GM21723 (cell line): ENCODE measurements around the gene EDEM2.
"Not testable (repeated sequence)": the region's sequence is repeated elsewhere in the genome, so short reads cannot be mapped to it uniquely, and the experiment has no call there.

ENCODE experiments used
- ATAC-seq: cut with Tn5 transposase; IDR thresholded peaks from one replicate; pipeline ENCODE4 v1.9.1; 2021; ENCODE audit warnings: mild to moderate bottlenecking, moderate library complexity; ENCODE audit not compliant: unreplicated experiment

EDEM2 gene

DNA sequence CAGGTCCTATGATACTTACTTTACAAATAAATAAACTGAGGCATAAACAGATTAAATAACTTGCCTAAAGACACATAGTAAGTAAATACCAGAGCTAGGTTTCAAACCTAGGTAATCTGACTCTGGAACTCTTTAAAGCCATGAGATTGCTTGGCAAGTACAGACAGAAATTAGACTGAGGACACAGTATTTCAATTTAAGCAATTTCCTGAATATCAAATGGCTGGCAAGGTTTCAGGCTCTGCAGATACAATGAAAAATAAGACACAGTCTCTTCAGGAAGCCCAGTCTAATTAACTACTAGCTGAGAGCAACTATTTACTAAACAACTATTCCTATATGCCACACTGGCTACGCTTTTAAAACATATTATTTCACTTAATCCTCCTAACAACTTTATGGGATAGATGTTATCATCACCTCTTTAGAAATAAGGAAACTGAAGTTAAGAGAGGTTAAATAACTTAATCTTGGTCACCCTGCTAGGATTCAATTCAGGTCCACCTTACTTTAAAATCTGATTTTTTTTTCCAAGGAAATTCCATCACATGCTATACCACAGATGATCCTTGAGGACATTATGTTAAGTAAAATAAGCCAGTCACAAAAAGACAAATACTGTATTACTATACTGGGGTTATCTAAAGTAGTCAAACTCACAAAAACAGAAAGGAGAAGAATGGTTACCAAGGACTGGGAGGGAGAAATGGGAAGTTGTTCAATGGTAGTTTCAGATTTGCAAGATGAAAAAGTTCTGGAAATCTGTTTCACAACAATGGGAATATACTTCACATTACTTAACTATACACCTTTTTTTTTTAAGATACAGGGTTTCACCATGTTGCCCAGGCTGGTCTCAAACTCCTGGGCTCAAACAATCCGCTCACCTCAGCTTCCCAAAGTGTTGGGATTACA is 58.6 kb downstream of the EDEM2 start:
- no peak for ATAC-seq

DNA sequence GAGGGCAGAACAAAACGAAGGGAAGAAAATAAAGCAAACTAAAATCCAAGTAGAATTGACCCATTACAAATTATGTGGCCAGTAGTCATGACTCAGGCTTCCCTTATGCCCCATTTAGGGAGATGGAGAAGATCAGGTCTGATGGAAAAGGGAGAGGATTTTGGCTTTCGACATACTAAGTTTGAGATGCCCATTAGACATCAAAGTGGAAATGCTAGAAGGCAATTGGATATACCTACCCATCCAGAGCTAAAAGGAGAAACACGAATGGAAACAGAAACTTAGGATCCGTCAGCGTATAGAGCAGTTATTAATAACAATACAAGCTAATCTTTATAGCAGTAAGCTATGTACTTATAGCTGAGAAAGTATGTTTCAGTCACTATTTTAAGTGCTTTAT is 59.3 kb downstream of the EDEM2 start:
- ATAC-seq = no peak

- no peak for ATAC-seq
These were observed 59.8 kb downstream of the EDEM2 start for GRCh38 chr20:35087355-35087754.

- ATAC-seq = no peak
These were observed 61.5 kb downstream of the EDEM2 start for GRCh38 chr20:35085477-35086225.

GRCh38 chr20:35084998-35085397 is 62.1 kb downstream of the EDEM2 start:
- no peak for ATAC-seq

DNA sequence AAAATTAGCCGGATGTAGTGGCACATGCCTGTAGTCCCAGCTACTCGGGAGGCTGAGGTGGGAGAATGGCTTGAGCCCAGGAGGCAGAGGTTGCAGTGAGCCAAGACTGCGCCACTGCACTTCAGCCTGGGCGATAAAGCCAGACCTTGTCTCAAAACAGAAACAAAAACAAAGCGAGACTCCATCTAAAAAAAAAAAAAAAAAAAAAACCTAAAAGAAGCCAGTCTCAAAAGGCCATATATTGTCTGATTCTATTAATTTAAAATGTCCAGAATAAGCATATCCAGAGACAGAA is 66.8 kb downstream of the EDEM2 start:
- not testable (repeated sequence) for ATAC-seq

GRCh38 chr20:35079472-35080347 is 67.4 kb downstream of the EDEM2 start:
- ATAC-seq = no peak

- ATAC-seq = no peak
These were observed 69.3 kb downstream of the EDEM2 start for GRCh38 chr20:35077872-35078271.

DNA sequence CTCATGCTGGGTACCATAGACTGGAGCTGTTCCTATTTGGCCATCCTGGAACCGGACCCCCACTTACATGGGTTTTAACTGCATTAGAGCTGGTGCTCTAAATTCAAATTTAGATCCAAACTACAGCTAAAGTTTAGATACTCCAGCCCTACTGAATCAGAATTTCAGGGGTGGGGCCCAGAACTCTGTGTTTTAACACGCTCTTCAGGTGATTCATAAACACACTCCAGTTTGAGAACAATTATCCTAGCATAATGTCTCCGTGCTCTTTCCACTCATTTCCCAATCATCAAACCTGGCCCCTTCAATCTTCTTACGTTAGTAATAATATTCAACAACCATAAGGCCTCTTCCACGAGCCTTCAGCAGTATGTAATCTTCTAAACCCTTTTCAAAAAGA is 69.8 kb downstream of the EDEM2 start:
- ATAC-seq = no peak

DNA sequence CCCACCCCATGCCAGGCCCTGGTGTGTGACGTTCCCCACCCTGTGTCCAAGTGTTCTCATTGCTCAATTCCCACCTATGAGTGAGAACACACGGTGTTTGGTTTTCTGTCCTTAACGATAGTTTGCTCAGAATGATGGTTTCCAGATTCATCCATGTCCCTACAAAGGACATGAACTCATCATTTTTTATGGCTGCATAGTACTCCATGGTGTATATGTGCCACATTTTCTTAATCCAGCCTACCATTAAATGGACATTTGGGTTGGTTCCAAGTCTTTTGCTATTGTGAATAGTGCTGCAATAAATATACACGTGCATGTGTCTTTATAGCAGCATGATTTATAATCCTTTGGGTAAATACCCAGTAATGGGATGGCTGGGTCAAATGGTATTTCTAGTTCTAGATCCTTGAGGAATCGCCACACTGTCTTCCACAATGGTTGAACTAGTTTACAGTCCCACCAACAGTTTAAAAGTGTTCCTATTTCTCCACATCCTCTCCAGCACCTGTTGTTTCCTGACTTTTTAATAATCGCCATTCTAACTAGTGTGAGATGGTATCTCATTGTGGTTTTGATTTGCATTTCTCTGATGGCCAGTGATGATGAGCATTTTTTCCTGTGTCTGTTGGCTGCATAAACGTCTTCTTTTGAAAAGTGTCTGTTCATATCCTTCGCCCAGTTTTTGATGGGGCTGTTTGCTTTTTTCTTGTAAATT is 75.5 kb downstream of the EDEM2 start:
- ATAC-seq = not testable (repeated sequence)

DNA sequence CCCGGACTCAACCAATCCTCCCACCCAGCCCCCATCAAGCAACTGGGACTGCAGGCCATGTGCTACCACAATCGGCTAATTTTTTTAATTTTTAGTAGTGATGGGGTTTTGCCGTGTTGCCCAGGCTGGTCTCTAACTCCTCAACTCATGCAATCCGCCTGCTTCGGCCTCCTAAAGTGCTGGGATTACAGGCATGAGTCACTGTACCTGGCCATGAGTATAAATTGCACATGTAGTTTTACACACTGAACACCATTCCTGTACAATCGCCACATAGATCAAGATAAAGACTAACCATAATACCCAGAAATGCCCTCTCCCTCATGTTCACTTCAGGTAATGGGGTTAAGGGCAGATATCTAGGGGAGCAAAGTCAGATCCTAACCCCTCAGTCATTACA is 80.9 kb downstream of the EDEM2 start:
- ATAC-seq = no peak
